NCI-H1930 (cell line): Measurements from ENCODE around the gene TWIST2.

ENCODE experiments used
- DNase-seq, 2 experiments: peaks; one replicate each; lab custom pipeline; 2025; lab: John Stamatoyannopoulos, UW

The TWIST2 gene

DNA sequence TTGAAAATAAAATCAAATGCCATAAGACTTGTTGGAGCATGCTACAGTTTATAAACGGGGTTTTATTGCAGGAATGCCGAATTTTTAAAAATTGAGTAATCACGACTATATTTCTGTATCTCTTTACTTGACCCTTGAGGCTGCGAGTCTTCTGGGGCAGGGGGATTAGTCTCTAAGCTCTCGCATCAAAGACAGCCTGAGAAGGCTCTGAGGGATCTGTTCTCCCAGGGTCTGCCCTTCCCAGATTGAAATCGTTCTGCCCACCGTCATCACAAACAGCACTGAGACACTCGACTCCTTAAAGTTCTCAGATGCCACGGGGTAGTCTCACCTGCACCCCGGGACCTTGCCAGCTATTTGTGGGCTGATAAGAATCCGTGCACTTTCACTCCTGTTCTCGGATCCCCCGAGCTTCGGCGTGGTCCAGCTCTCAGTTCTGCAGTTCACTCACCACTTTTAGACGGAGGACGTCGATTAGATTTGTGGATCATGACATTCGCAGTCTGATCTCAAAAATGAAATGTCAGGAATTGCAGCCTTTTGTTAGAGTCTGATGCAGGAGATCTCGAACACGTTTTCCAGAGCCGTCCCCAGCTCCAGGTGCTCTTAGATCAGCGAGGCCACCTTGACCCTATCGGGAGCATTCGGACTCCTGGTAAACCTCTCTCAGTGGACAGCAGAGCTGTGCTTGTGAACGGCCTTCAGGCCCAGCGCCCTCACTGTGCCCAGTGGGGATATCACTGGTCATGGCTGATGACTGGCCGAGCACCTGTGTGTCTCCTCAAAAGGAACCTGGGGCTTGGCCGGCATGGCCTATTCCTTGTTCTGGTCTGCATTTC is 43.0 kb downstream of the TWIST2 start:
- no peak for DNase-seq

- DNase-seq = no peak
These were observed 43.7 kb downstream of the TWIST2 start for GRCh38 chr2:238891457-238892203.

- DNase-seq = no peak
These were observed 44.3 kb downstream of the TWIST2 start for GRCh38 chr2:238892204-238892500.

GRCh38 chr2:238892796-238893195 is 44.9 kb downstream of the TWIST2 start:
- DNase-seq = no peak

DNA sequence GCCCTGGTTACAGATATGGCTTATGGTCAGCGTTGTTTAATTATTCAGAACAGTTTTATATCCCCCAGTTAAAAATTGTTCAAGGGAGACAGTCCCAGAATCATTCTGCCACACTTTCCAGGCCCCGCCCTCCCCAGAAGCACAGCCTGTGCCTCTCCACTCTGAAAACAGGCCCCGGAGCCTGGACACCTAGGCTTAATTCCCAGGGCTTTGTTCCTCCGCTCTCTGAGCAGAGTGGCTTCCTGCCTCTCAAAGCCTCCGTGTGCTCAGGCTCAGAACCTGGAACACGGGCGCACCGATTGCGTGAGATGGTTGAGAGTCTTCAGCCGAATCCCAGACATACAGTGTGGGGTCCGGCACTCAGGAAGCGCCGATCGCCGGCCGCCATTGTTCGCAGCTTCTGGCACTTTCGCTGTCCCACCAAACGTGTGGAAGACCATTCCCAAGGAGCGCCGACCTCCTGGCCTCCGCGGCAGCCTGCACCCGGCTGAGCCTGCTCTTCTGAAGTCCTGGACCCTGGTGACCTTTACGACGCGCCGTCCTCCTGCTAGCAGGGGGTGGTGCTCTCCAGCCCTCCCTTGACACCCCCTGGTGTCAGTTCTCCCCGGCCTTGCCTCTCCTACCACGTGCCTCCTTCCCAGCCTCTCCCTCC is 45.6 kb downstream of the TWIST2 start:
- no peak for DNase-seq

DNA sequence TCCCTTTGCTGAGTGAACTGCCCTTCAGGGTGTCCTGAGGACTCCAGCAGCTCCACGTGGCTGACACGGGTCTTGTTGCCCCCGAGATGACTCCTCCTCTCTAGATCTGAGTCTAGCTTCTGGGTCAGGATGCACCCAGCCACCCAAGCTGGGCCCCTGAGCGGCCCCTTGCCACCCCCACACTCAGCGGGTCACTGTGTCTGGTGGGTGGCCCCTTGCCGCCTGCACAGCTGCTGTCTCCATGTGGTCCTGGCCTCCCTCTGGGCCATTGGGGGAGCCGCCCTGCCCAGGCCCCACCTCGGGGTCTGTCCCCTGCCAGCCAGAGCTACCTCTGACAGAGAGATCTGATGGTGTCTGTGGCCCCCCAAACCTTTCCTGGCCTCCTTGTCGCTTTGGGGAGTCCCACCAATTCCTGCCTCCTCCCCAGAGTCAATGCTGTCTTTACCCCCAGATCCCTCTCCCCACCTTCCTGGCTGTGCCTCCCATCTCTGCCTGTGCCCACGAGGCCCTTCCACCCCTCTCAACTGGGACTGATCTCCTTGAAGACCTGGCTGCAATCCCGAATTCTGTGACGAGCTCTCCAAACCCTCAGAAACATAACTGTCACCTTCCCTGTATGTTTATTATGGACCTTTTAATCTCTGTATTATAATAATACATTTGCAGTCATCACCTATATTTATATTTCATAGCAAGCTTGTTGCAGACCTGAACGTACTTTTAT is 46.5 kb downstream of the TWIST2 start:
- no peak for DNase-seq

DNA sequence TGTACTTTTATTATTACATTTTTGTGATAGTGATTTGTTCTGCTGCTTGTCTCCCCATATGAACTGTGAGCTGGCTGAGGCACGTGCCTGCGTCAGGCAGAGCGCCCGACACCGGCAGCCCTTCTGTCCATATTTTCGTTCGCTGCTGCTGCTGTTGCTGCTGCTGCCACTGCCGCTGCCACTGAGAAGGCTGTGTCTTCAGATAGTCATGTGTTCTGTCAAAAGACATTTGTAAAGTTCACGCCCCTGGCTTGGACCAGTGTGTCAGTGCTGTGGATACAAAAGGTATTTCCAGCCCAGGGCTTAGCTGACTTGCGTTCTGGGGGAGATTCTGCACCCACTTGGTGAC is 47.0 kb downstream of the TWIST2 start:
- DNase-seq = no peak

GRCh38 chr2:238895361-238895882 is 47.5 kb downstream of the TWIST2 start:
- no peak for DNase-seq

- no peak for DNase-seq
These were observed 48.2 kb downstream of the TWIST2 start for GRCh38 chr2:238895891-238896600.

DNA sequence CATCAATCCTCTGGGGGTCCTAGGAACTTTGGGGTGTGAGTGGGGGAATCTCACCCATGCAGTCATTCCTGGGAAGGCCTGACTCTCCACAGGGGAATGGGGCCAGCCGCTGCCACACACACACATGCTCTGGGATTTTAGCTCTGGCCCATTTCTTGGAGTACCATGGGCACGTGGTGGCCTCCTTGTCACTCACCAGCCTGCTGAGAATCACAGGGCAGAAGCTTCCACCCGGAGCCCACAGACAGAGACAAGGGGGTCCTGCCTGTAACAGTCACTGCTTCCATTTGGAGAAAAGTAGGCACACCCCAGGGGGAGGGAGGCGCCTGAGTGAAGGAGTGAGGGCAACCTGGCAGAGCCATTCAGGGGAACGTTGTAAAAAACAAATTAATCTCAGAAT is 48.8 kb downstream of the TWIST2 start:
- no peak for DNase-seq

- DNase-seq = no peak
These were observed 49.4 kb downstream of the TWIST2 start for GRCh38 chr2:238897122-238897880.

GRCh38 chr2:238897911-238898311 is 50.0 kb downstream of the TWIST2 start:
- DNase-seq = no peak

DNA sequence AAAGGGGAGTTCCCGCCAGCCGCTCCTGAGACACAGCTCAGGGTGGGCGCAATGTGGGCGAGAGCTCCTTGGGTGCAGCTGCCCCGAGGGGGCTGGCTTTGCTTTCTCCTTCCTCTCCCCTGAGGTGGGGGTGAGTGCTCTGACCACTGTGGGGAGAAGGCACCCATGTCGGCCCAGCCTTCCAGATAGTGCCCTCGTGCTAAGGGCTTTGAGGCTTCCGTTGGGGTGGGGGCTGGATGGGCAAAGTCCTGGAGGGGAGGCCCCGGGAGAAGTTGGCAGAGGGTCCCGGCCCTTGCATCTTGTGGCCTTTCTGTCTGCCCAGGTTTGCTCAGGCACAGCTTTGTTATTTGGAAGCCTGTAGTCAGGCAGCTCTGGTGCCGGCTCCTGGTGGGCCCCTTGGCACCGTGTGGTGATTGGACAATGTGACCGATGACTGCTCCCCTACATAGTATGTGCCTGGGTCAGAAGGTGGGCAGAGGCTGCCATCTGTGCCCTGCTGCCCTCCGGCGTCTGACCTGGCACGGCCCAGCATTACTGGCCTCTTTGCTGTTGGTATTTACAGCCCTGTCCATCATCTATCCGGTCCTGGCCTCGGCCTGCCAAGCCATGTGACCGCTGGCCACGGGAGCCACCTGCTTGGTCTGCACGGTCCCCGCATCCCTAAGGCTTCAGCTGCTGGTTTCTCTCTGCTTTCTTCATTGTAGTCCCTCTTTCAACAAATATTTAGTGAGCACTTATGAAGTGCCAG is 50.8 kb downstream of the TWIST2 start:
- DNase-seq = no peak

GRCh38 chr2:238899386-238899785 is 51.5 kb downstream of the TWIST2 start:
- DNase-seq = no peak

DNA sequence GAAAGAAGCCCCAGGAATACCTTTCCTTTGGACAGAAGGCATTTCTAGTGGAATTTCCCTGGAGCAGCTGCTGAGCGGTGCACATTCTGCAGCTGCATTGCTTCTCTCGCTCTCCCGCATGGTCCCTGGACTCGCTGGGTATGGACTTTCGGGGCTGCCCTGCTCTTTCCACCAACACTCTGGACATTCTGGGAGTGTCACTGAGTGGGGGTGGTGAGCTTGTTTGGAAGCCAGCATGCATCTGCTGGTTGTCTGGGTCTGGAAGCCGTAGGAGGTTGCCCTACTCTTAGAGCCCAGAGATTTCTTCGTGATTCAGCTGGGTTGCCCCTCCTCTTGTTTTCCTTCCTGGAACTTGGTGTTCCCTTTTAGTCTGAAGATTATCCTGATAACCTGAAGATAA is 52.6 kb downstream of the TWIST2 start:
- no peak for DNase-seq

- no peak for DNase-seq
These were observed 53.7 kb downstream of the TWIST2 start for GRCh38 chr2:238901461-238902057.

GRCh38 chr2:238902285-238902684 is 54.4 kb downstream of the TWIST2 start:
- DNase-seq = no peak

DNA sequence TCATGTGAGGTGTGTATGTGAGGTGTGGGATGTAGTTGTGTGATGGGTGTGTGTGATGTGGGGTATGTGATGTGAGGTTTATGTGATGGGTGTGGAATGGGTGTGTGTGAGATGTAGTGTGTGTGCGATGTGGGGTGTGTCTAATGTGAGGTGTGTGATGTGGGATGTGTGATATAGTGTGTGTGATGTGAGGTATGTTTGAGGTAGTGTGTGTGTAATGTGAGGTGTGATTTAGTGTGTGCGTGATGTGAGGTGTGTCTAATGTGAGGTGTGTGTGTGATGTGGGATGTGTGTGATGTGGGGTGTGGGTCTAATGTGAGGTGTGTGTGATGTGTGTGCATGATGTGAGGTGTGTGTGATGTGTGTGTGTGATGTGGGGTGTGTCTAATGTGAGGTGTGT is 55.3 kb downstream of the TWIST2 start:
- DNase-seq = no peak

- DNase-seq = no peak
These were observed 56.3 kb downstream of the TWIST2 start for GRCh38 chr2:238904177-238904576.

GRCh38 chr2:238904716-238905115 is 56.8 kb downstream of the TWIST2 start:
- DNase-seq = no peak
